DND-41 (cell line): ENCODE measurements around the gene PTGFRN.

Experiments
- ATAC-seq: fragments of 200-7000 bp; cut with Tn5 transposase; 3 replicates; pipeline ENCODE4 v1.9.1; 2021; ENCODE audit warnings: low read depth; ENCODE audit not compliant: insufficient read depth
- DNase-seq: peaks from one replicate; pipeline ENCODE4 v3.0.0-alpha.2; 2020
- H2AFZ ChIP-seq: 2 replicates; pipeline ENCODE4 v1.6.0; 2012; ENCODE audit warnings: low read depth, low read length
- H3K27ac ChIP-seq: 2 replicates; pipeline ENCODE4 v1.5.1; 2012; ENCODE audit warnings: low read length, inconsistent platforms
- H3K27me3 ChIP-seq: fragments of 200-600 bp; sonication (generic); 2 replicates; pipeline ENCODE4 v1.6.0; 2012; ENCODE audit warnings: low read length, mild to moderate bottlenecking, inconsistent platforms; ENCODE audit not compliant: insufficient read depth, poor library complexity
- H3K36me3 ChIP-seq: 2 replicates; pipeline ENCODE4 v1.5.1; 2012; ENCODE audit warnings: low read length, inconsistent platforms; ENCODE audit not compliant: insufficient read depth
- H3K4me1 ChIP-seq: 2 replicates; pipeline ENCODE4 v1.5.1; 2012; ENCODE audit warnings: mild to moderate bottlenecking, low read length; ENCODE audit not compliant: insufficient read depth
- H3K4me2 ChIP-seq: 2 replicates; pipeline ENCODE4 v1.6.0; 2012; ENCODE audit warnings: mild to moderate bottlenecking, moderate library complexity, low read length, inconsistent platforms; ENCODE audit not compliant: insufficient read depth
- H3K4me3 ChIP-seq, 2 experiments: fragments of 200-600 bp in 1 of 2; shearing (Covaris generic) in 1 of 2; 2 replicates each; pipeline ENCODE4 v1.5.1; 2012 to 2016; ENCODE audit warnings: inconsistent platforms in 2 of 2, low read length in 2 of 2, mild to moderate bottlenecking in 2 of 2, low read depth in 1 of 2, moderate library complexity in 1 of 2
- H3K79me2 ChIP-seq: 2 replicates; pipeline ENCODE4 v1.6.0; 2012; ENCODE audit warnings: low read length, inconsistent platforms; ENCODE audit not compliant: insufficient read depth
- H3K9ac ChIP-seq: 2 replicates; pipeline ENCODE4 v1.6.0; 2012; ENCODE audit warnings: low read depth, mild to moderate bottlenecking, inconsistent platforms, low read length, moderate library complexity
- H3K9me3 ChIP-seq: 2 replicates; pipeline ENCODE4 v1.5.1; 2012; ENCODE audit warnings: low read length, moderate library complexity, mild to moderate bottlenecking, inconsistent platforms; ENCODE audit not compliant: insufficient read depth, severe bottlenecking
- H4K20me1 ChIP-seq: 2 replicates; pipeline ENCODE4 v1.6.0; 2012; ENCODE audit warnings: low read length; ENCODE audit not compliant: insufficient read depth
- EZH2 ChIP-seq: IDR thresholded peaks from 3 replicates; pipeline ENCODE4 v1.6.1; 2012; ENCODE audit warnings: borderline replicate concordance, low read depth, mild to moderate bottlenecking, moderate library complexity, low read length, inconsistent platforms; ENCODE audit not compliant: severe bottlenecking
- TF ChIP-seq, protein P1 (sequence below): IDR thresholded peaks from 2 replicates; pipeline ENCODE4 v1.5.1; 2012; ENCODE audit warnings: borderline replicate concordance, low read length, moderate library complexity, mild to moderate bottlenecking; ENCODE audit not compliant: poor library complexity, severe bottlenecking; ENCODE audit errors: extremely low read depth

Gene PTGFRN

DNA sequence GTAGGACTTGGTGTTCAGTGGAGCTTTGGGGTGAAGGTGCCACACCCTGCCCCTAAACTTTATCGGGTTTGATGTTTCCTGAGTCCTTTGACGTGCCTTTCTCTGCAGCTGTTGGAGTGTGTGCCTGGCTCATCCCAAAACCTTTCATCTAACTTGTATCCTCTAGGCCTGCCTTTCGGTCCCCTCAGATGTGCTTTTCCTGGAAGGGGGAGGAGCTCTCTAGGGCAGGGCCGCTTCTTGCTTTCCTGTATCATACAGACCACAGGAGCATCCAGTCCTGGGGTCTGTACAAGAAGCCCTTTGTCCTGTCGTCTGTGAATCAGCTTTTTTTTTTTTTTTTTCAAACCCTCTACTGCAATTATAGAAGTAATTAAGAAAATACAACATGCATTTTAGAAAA is 35.7 kb downstream of the PTGFRN start:
- Histone ChIP-seq H3K36me3 (no peaks in the 10 kb centered on the region), H2AFZ (no peak overlapping the region), H3K27ac (no peak overlapping the region), H3K4me2 (no peak overlapping the region), H3K79me2 (no peaks in the 10 kb centered on the region), H3K27me3 (no peaks in the 10 kb centered on the region), H3K4me1 (peaks cover 7% of the 10 kb centered on the region), H3K9me3 (no peaks in the 10 kb centered on the region), H3K4me3 (no peak overlapping the region), H3K9ac (no peak overlapping the region), H4K20me1 (no peaks in the 10 kb centered on the region)
- TF ChIP-seq, protein P1, sequence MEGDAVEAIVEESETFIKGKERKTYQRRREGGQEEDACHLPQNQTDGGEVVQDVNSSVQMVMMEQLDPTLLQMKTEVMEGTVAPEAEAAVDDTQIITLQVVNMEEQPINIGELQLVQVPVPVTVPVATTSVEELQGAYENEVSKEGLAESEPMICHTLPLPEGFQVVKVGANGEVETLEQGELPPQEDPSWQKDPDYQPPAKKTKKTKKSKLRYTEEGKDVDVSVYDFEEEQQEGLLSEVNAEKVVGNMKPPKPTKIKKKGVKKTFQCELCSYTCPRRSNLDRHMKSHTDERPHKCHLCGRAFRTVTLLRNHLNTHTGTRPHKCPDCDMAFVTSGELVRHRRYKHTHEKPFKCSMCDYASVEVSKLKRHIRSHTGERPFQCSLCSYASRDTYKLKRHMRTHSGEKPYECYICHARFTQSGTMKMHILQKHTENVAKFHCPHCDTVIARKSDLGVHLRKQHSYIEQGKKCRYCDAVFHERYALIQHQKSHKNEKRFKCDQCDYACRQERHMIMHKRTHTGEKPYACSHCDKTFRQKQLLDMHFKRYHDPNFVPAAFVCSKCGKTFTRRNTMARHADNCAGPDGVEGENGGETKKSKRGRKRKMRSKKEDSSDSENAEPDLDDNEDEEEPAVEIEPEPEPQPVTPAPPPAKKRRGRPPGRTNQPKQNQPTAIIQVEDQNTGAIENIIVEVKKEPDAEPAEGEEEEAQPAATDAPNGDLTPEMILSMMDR = no peak
- no peak for TF ChIP-seq EZH2
- DNase-seq = no peak
- no peak for ATAC-seq

DNA sequence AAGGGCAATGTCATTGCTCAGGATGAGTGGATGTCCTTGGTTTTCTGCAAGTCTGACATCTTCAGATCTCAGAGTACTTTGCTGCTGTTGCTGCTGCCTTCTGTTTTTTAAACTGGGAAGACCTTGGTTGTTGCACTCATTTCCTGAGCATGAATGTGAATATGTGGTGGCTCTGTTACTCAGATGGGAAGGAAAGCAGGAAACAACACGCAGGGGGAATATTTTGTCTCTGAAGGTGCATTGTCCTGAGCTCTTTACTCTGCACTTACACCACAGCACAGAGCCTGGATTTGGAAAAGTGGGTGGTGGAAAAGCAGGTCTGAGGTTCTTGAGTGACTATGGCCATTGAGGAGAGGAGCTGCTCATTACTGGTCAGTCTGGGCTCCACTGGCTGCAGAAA is 36.3 kb downstream of the PTGFRN start:
- no peak for DNase-seq
- TF ChIP-seq EZH2 = no peak
- TF ChIP-seq, protein P1 = no peak
- Histone ChIP-seq H4K20me1 (no peaks in the 10 kb centered on the region), H3K4me2 (no peak overlapping the region), H3K27ac (no peak overlapping the region), H3K79me2 (no peaks in the 10 kb centered on the region), H3K36me3 (no peaks in the 10 kb centered on the region), H3K9me3 (no peaks in the 10 kb centered on the region), H3K9ac (no peak overlapping the region), H3K4me3 (no peak overlapping the region), H3K4me1 (peaks cover 7% of the 10 kb centered on the region), H3K27me3 (no peaks in the 10 kb centered on the region), H2AFZ (no peak overlapping the region)
- no peak for ATAC-seq

DNA sequence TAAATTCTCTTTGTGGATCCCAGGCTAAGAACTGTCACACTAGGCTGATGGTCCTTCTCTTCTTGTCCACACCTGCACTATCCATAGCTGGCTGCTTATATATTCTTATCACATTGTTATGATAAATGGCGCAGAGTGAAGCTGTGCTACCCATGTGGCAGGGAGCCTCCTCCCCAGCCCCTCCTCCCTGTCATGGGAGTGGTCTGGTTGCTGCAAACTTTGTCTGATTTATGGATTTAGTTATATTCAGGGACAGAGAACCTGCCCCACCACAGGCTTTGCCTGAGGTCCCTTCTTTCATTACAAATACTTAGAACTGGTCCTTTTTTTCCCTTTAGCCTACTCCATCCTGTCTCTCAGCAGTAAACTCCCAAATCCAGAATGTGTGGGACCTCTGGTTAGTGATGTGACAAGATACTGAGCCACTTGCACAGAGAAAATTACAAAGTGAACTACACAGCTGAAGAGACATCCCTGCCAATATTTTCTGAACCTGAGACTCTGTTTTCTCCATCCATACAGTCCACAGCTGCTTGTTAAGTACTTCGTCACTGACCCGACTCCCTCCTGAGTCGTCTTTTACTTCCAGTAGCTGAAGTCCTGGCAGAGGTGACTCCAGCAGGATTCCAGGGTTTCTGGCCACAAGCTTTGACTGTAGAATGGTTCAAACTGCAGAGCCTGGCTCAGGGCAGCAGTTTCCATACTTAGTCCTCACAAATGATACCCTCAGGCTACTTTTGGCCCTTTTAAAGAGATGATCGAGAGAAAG is 37.6 kb downstream of the PTGFRN start:
- TF ChIP-seq EZH2 = no peak
- TF ChIP-seq, protein P1 = no peak
- Histone ChIP-seq H3K4me2 (no peak overlapping the region), H3K9ac (no peak overlapping the region), H3K27ac (no peak overlapping the region), H3K4me3 (no peak overlapping the region), H3K36me3 (no peaks in the 10 kb centered on the region), H3K9me3 (no peaks in the 10 kb centered on the region), H3K4me1 (peaks cover 5% of the 10 kb centered on the region), H4K20me1 (no peaks in the 10 kb centered on the region), H3K27me3 (no peaks in the 10 kb centered on the region), H3K79me2 (no peaks in the 10 kb centered on the region), H2AFZ (no peak overlapping the region)
- DNase-seq (no peak), ATAC-seq (no peak)
